Effector memory CD8-positive, alpha-beta T cell (primary cell): ENCODE results near the gene ZNF737.
"Not testable (repeated sequence)": the region's sequence is repeated elsewhere in the genome, so short reads cannot be mapped to it uniquely, and the experiment has no call there.

ENCODE experiments used
- ATAC-seq: fragments of 150-1000 bp; cut with Tn5 transposase; replicated peaks from 2 replicates; pipeline ENCODE4 v1.10.0; 2021; ENCODE audit warnings: mild to moderate bottlenecking, moderate library complexity
- DNase-seq, 3 experiments: peaks; one replicate each; pipeline ENCODE4 v3.0.0; 2021
- H3K27ac Mint-ChIP-seq, 2 donors: one replicate each; pipeline ENCODE4 v1.8.0; 2022; ENCODE audit warnings: mild to moderate bottlenecking in 2 of 2, mixed read lengths in 2 of 2, moderate library complexity in 2 of 2
- H3K27me3 Mint-ChIP-seq, 2 donors: one replicate each; pipeline ENCODE4 v1.8.0; 2022; ENCODE audit warnings: mixed read lengths in 2 of 2
- H3K36me3 Mint-ChIP-seq: one replicate; pipeline ENCODE4 v1.8.0; 2022; ENCODE audit warnings: mild to moderate bottlenecking, moderate library complexity, mixed read lengths; ENCODE audit not compliant: insufficient read depth
- H3K4me1 Mint-ChIP-seq, 2 donors: one replicate each; pipeline ENCODE4 v1.8.0; 2022; ENCODE audit warnings: low read depth in 2 of 2, mixed read lengths in 2 of 2
- H3K4me3 Mint-ChIP-seq, 2 donors: one replicate each; pipeline ENCODE4 v1.8.0; 2022; ENCODE audit warnings: mild to moderate bottlenecking in 2 of 2, mixed read lengths in 2 of 2, moderate library complexity in 2 of 2
- H3K9me3 Mint-ChIP-seq, 2 donors: one replicate each; pipeline ENCODE4 v1.8.0; 2022; ENCODE audit warnings: mixed read lengths in 2 of 2
- total RNA-seq, 9 experiments: gene quantifications; one replicate each; lab custom pipeline; 2026; lab: John Stamatoyannopoulos, UW

Gene ZNF737
- total RNA-seq, result 19.1 to 72.7 (median 31.0) reads per million in 9 experiments

DNA sequence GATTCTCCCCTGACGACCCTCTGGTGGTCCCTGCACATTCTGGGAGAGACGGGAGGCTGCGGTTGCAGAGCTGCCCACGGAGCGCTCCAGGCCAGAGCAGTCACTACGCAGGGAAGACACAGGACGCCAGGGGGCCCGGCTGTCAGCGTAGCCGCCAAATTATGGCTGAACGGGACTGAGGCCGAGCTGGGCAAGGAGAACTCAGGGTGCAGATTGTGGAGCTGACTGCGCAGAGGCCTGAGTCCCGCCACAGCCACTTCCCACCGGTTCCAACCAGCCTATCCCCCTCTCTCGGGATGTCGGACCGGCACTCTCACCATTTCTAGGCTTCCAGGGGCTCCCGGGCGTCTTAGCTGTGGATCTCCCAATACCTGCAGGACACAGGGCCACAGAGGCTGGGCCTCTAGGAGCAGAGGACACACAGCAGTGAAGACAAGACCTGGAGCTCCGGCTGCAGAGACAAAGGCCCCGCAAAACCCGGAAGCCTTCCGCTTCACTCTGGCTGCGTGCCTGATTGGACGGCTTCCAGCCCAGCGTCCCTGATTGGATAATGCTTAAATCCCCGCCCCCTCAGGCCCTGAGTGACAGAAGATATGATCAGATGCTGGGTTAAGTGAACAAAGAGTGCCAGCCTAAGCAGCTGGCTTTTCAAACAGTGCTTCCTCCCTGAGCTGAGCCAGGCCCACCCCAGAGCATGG, at the start of gene ZNF737:
TSS of gene ZNF737 (minus strand) at position 461 of the 698 bp plus-strand sequence. CDS start at position 320, 141 bp downstream.
- DNase-seq, result peak; percentile 91 to 96 (median 94)
- peak; percentile 91 for ATAC-seq
- Mint-ChIP-seq H3K27me3 (no peaks in the 10 kb centered on the region), H3K9me3 (peaks cover 6 to 9% of the 10 kb centered on the region in 2 donors), H3K4me3 (peak within 1 kb of the TSS; percentile 99 to 100), H3K36me3 (peaks cover 37% of the 10 kb centered on the region), H3K27ac (peak within 1 kb of the TSS; percentile 100), H3K4me1 (peaks cover 15 to 31% of the 10 kb centered on the region in 2 donors)

DNA sequence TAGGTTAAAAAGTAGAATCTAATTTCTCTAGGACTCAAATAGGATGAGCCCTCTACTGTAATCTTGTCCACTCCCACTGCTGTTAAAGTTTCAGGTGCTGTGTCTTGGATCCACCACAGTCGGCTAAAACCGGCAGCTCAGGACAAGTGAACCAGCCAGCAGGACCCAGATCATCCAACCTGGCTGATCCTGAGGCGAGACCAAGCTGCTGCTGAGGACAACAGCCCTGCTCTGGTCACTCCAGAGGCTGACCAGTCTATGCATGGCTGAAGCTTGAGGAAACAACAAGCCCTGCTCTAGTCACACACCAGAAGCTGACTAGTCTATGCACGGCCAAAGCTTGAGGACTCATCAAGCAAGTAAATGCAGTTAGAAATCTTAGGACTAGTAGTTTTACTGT, 49.4 kb upstream of the ZNF737 start:
- H3K27me3 Mint-ChIP-seq, ATAC-seq, H3K27ac Mint-ChIP-seq, H3K4me3 Mint-ChIP-seq, H3K4me1 Mint-ChIP-seq, H3K36me3 Mint-ChIP-seq, DNase-seq: not testable (repeated sequence)
- H3K9me3 Mint-ChIP-seq, result peaks cover 14 to 29% of the 10 kb centered on the region in 2 donors

DNA sequence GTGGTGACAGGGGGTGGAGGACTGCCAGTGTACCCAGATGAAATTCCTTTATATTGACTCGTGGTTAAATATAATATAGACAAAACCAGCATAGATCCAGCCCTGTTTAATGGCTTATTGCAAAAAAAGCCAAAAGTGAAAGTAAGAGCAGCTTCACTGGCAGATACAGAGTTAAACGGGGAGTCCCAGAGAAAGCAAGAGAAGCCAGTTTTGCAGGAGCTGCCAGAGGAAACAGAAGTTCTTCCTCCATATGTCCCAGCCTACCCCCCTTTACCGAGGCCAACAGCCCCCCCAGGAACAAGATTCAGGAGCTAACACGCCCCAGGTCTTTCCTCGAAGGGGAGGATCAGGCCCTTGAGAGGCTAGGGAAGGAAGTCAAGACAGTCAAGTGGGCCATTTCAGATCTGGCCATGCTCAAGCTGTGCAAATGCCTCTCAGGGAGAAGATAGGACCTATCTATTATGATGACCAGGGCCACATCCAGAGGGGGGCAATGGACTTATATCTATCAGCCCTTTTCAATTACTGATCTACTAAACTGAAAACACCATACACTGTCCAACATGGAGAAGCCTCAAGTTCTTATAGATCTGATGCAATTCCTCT, 47.2 kb upstream of the ZNF737 start:
- DNase-seq, result no peak
- no peak for ATAC-seq
- Mint-ChIP-seq H3K36me3 (no peaks in the 10 kb centered on the region), H3K4me3 (no peak overlapping the region), H3K27ac (no peak overlapping the region), H3K9me3 (peaks cover 17 to 29% of the 10 kb centered on the region in 2 donors), H3K27me3 (no peaks in the 10 kb centered on the region), H3K4me1 (peaks cover 0 to 5% of the 10 kb centered on the region in 2 donors)

DNA sequence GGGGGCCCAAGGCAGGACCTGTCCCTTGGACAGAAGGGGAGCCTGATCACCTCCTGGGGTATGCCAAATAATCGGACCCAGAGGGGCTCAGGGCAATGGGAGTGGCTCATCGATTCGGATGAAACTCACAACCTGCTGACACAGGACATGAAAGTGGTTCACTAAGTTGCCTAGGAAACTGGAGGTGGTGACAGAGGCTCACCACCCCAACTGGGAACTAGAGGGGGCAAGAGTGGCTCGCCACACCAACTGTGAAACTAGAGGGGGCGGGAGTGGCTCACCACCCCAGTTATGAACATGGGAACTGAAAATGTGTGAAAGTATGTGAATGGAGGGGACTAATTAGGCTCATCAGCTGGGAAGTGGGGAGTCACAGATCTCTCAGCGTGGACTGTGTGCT, 46.3 kb upstream of the ZNF737 start:
- no peak for ATAC-seq
- Mint-ChIP-seq H3K36me3 (no peaks in the 10 kb centered on the region), H3K9me3 (peaks cover 17 to 29% of the 10 kb centered on the region in 2 donors), H3K27me3 (no peaks in the 10 kb centered on the region), H3K4me3 (no peak overlapping the region), H3K27ac (no peak overlapping the region), H3K4me1 (peaks cover 0 to 5% of the 10 kb centered on the region in 2 donors)
- DNase-seq, result no peak

DNA sequence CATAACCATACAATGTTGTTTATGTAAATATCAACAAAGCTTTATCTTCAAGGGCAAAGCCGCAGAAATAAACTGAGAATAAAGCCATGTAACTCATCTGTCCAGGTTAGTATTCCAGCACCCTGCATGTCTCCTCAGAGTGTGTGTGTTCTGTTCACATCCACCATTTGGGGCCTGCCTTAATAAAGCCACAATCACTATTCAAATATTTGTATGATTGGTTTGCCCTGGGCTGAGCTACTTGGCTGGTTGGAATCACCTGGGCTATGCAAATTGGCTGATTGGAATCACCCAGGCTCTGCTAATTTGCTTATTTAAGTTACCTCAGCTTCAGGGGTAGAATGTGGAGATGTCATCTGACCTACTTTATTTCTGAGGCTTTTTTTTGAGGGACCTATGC, 42.4 kb upstream of the ZNF737 start:
- DNase-seq, result no peak
- H3K36me3 Mint-ChIP-seq, result no peaks in the 10 kb centered on the region
- no peak for ATAC-seq
- no peak overlapping the region for H3K27ac Mint-ChIP-seq
- H3K9me3 Mint-ChIP-seq, result peaks cover 6 to 14% of the 10 kb centered on the region in 2 donors
- no peak overlapping the region for H3K4me3 Mint-ChIP-seq
- H3K27me3 Mint-ChIP-seq, result no peaks in the 10 kb centered on the region
- peaks cover 0 to 5% of the 10 kb centered on the region in 2 donors for H3K4me1 Mint-ChIP-seq

DNA sequence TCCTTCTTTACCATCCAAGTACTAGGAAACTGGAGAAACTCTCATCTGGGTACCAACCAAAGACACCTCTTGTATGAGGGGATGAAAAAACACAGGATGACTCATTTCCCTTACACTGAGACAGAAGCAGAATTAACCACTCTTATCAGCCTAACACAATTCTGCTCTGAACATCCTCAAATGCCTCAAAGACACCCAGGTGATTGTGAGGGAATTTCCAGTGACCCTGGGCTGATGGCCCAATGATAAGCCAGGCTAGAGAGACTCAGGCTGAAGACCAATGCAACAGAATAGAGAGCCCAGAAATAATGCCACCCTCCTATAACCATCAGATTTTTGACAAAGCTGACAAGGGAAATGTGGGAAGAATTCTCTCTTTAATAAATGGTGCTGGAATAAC, 7.0 kb downstream of the ZNF737 start:
- Mint-ChIP-seq H3K4me1 (peaks cover 10 to 35% of the 10 kb centered on the region in 2 donors), H3K27me3 (no peaks in the 10 kb centered on the region), H3K4me3 (no peak overlapping the region), H3K27ac (peak overlapping the region in 1 of 2 donors; percentile 13), H3K36me3 (peaks cover 43% of the 10 kb centered on the region), H3K9me3 (peaks cover 4 to 11% of the 10 kb centered on the region in 2 donors)
- no peak for ATAC-seq
- no peak for DNase-seq

DNA sequence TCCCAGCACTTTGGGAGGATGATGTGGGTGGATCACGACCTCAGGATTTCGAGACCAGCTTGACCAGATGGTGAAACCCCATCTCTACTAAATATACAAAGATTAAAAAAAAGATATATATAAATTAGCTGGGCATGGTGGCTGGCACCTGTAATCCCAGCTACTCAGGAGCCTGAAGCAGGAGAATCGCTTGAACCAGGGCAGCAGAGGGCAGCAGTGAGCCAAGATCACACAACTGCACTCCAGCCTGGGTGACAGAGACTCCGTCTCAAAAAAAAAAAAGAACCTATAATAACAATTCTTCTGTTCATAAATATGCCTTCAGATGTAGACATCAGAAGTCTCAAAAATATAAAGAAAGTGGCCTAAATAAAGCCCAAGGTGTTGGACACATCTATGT, 7.6 kb downstream of the ZNF737 start:
- Mint-ChIP-seq H3K4me1 (peaks cover 10 to 35% of the 10 kb centered on the region in 2 donors), H3K27ac (no peak overlapping the region), H3K9me3 (peaks cover 4 to 11% of the 10 kb centered on the region in 2 donors), H3K4me3 (no peak overlapping the region), H3K36me3 (peaks cover 43% of the 10 kb centered on the region), H3K27me3 (no peaks in the 10 kb centered on the region)
- DNase-seq (no peak), ATAC-seq (no peak)

DNA sequence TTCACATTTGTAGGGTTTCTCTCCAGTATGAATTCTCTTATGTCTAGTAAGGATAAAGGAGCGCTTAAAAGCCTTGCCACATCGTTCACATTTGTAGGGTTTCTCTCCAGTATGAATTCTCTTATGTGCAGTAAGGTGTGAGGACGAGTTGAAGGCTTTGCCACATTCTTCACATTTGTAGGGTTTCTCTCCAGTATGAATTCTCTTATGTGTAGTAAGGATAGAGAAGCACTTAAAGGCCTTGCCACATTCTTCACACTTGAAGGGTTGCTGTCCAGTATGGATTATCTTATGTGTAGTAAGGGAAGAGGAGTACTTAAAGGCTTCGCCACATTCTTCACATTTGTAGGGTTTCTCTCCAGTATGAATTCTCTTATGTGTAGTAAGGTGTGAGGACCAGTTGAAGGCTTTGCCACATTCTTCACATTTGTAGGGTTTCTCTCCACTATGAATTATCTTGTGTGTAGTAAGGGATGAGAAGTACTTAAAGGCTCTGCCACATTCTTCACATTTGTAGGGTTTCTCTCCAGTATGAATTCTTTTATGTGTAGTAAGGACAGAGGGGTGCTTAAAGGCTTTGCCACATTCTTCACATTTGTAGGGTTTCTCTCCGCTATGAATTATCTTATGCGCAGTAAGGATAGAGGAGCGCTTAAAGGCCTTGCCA, 20.8 kb downstream of the ZNF737 start:
- DNase-seq, ATAC-seq, H3K4me3 Mint-ChIP-seq, H3K27ac Mint-ChIP-seq, H3K27me3 Mint-ChIP-seq, H3K4me1 Mint-ChIP-seq: not testable (repeated sequence)
- peaks cover 6 to 14% of the 10 kb centered on the region in 2 donors for H3K9me3 Mint-ChIP-seq
- H3K36me3 Mint-ChIP-seq, result peaks cover 48% of the 10 kb centered on the region

DNA sequence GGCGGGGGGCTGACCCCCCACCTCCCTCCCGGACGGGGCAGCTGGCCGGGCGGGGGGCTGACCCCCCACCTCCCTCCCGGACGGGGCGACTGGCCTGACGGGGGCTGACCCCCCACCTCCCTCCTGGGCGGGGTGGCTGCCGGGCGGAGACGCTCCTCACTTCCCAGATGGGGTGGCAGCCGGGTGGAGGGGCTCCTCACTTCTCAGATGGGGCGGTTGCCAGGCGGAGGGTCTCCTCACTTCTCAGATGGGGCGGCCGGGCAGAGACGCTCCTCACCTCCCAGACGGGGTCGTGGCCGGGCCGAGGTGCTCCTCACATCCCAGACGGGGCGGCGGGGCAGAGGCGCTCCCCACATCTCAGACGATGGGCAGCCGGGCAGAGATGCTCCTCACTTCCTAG, 35.3 kb downstream of the ZNF737 start:
- not testable (repeated sequence) for H3K4me1 Mint-ChIP-seq, H3K27me3 Mint-ChIP-seq, ATAC-seq, DNase-seq, H3K4me3 Mint-ChIP-seq, H3K27ac Mint-ChIP-seq, H3K36me3 Mint-ChIP-seq, H3K9me3 Mint-ChIP-seq

DNA sequence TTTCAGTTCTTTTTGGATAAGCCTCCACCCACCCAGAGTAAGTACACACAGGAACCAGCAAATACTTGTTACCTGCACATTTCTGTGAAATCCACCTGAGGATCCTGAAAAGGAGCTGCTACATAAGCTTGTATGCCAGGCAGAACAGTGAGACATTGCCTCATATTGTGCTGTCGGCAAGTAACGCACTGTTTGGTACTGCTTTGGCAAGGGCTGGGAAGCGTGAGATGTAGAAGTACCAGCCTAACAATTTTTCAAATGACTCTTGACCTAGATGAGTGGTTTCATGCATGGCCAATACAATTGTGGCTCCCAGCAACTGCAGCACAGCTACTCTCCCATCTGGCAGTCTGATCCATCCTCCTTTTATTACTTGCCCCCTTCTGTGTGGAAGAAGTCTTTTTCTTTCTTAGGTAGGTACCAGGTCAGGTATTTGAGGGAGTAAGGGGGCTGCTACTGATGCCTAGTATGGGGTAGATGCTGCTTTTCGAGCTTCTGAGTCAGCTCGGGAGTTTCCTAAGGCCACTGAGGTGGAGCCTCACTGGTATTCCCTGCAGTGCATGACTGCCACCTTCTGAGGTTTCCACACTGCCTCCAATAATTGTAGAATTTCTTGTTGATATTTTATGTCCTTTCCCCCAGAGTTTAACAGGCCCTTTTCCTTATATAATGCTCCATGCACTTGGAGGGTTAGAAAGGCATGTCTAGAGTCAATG, 52.2 kb downstream of the ZNF737 start:
- ATAC-seq (no peak), DNase-seq (no peak)
- Mint-ChIP-seq H3K27me3 (no peaks in the 10 kb centered on the region), H3K9me3 (peaks cover 3 to 6% of the 10 kb centered on the region in 2 donors), H3K27ac (no peak overlapping the region), H3K36me3 (no peaks in the 10 kb centered on the region), H3K4me3 (no peak overlapping the region), H3K4me1 (no peaks in the 10 kb centered on the region)

DNA sequence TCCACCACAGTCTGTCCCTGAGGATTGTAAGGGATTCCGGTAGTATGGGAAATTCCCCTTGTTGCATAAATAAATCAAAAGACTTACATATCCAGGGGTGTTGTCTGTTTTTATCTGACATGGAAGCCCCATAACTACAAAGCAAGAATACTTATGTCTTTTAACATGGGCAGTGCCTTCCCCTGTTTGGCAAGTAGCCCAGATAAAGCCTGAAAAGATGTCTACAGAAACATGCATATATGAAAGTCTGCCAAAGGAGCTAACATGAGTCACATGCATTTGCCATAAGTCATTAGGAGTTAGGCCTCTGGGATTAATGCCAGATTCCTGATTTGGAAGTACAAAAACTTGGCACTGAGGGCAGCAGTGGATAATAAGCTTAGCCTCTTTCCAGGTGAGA, 62.1 kb downstream of the ZNF737 start:
- Mint-ChIP-seq H3K36me3 (no peaks in the 10 kb centered on the region), H3K27ac (no peak overlapping the region), H3K4me3 (no peak overlapping the region), H3K4me1 (no peaks in the 10 kb centered on the region), H3K9me3 (peaks cover 3 to 6% of the 10 kb centered on the region in 2 donors), H3K27me3 (no peaks in the 10 kb centered on the region)
- DNase-seq (no peak), ATAC-seq (no peak)
